GM23338 (cell line): ENCODE results near the gene DZIP1. TPM values are rescaled to one million over a fixed set of nuclear protein-coding genes. Genes with fewer than 3 reads are reported as not detected.

Experiments
- ATAC-seq: fragments of 200-7000 bp; cut with Tn5 transposase; 3 replicates; pipeline ENCODE4 v1.9.1; 2020
- DNase-seq: peaks from one replicate; pipeline ENCODE4 v3.0.0-alpha.2; 2015; ENCODE audit warnings: low spot score
- H2AFZ ChIP-seq: fragments of 200-600 bp; sonication (generic); 2 replicates; pipeline ENCODE4 v1.8.0; 2016; ENCODE audit warnings: antibody characterized with exemption, mild to moderate bottlenecking, moderate library complexity
- H3F3A ChIP-seq: fragments of 200-600 bp; sonication (generic); replicated peaks from 2 replicates; pipeline ENCODE4 v1.8.0; 2017; ENCODE audit warnings: antibody characterized with exemption, mixed run types, low read depth
- H3K27ac ChIP-seq: fragments of 200-600 bp; sonication (generic); 2 replicates; pipeline ENCODE4 v1.6.1; 2016; ENCODE audit warnings: low read depth
- H3K27me3 ChIP-seq: fragments of 200-600 bp; sonication (generic); 2 replicates; pipeline ENCODE4 v1.8.0; 2016; ENCODE audit warnings: mild to moderate bottlenecking, mixed run types, moderate library complexity; ENCODE audit not compliant: insufficient read depth
- H3K36me3 ChIP-seq: fragments of 200-600 bp; sonication (generic); 2 replicates; pipeline ENCODE4 v1.8.0; 2016; ENCODE audit warnings: mild to moderate bottlenecking; ENCODE audit not compliant: insufficient read depth
- H3K4me1 ChIP-seq: fragments of 200-600 bp; sonication (generic); 2 replicates; pipeline ENCODE4 v1.8.0; 2016; ENCODE audit warnings: mild to moderate bottlenecking, moderate library complexity; ENCODE audit not compliant: insufficient read depth
- H3K4me2 ChIP-seq: fragments of 200-600 bp; sonication (generic); 2 replicates; pipeline ENCODE4 v1.7.1; 2017; ENCODE audit warnings: mixed run types
- H3K4me3 ChIP-seq: fragments of 200-600 bp; sonication (generic); 2 replicates; pipeline ENCODE4 v1.6.1; 2016; ENCODE audit warnings: mixed run types
- H3K79me2 ChIP-seq: fragments of 200-600 bp; sonication (generic); replicated peaks from 2 replicates; pipeline ENCODE4 v1.8.0; 2017; ENCODE audit warnings: mild to moderate bottlenecking; ENCODE audit not compliant: insufficient read depth
- H3K9me2 ChIP-seq: fragments of 200-600 bp; sonication (generic); 2 replicates; pipeline ENCODE4 v1.8.0; 2017; ENCODE audit not compliant: insufficient read depth
- H4K20me1 ChIP-seq: fragments of 200-600 bp; sonication (generic); replicated peaks from 2 replicates; pipeline ENCODE4 v1.8.0; 2017; ENCODE audit warnings: mild to moderate bottlenecking; ENCODE audit not compliant: insufficient read depth
- H3K27ac Mint-ChIP-seq: 2 replicates; pipeline ENCODE4 v1.8.0; 2020; ENCODE audit warnings: inconsistent platforms, mild to moderate bottlenecking, moderate library complexity, mixed read lengths
- H3K27me3 Mint-ChIP-seq: 3 replicates; pipeline ENCODE4 v1.8.0; 2022; ENCODE audit warnings: low read depth, mild to moderate bottlenecking, moderate library complexity, mixed read lengths, inconsistent platforms; ENCODE audit not compliant: insufficient read depth, poor library complexity
- H3K36me3 Mint-ChIP-seq: 3 replicates; pipeline ENCODE4 v1.8.0; 2021; ENCODE audit warnings: low read depth, mild to moderate bottlenecking, inconsistent platforms, moderate library complexity, mixed read lengths
- H3K4me1 Mint-ChIP-seq: 3 replicates; pipeline ENCODE4 v1.8.0; 2020; ENCODE audit warnings: mild to moderate bottlenecking, inconsistent platforms, mixed read lengths
- H3K4me3 Mint-ChIP-seq: 3 replicates; pipeline ENCODE4 v1.8.0; 2021; ENCODE audit warnings: moderate library complexity, mild to moderate bottlenecking, inconsistent platforms, mixed read lengths
- H3K9me3 Mint-ChIP-seq: 3 replicates; pipeline ENCODE4 v1.8.0; 2020; ENCODE audit warnings: moderate library complexity, mild to moderate bottlenecking, inconsistent platforms, mixed read lengths
- CREB1 ChIP-seq: fragments of 250-450 bp; sonication (Bioruptor Pico); IDR thresholded peaks from 2 replicates; pipeline ENCODE4 v1.5.0; 2020; ENCODE audit warnings: low read depth, mild to moderate bottlenecking, moderate library complexity
- ETS1 ChIP-seq: IDR thresholded peaks from 2 replicates; pipeline ENCODE4 v1.6.1; 2016; ENCODE audit warnings: antibody characterized with exemption
- EZH2 ChIP-seq: fragments of 200-600 bp; sonication (generic); IDR thresholded peaks from one replicate; pipeline ENCODE4 v1.8.0; 2017; ENCODE audit warnings: antibody characterized with exemption, mild to moderate bottlenecking, low read depth; ENCODE audit not compliant: unreplicated experiment
- EZH2phosphoT487 ChIP-seq: fragments of 200-600 bp; sonication (generic); IDR thresholded peaks from one replicate; pipeline ENCODE4 v1.8.1; 2018; ENCODE audit warnings: antibody characterized with exemption; ENCODE audit not compliant: unreplicated experiment
- NANOG ChIP-seq: IDR thresholded peaks from 2 replicates; pipeline ENCODE4 v1.6.1; 2016; ENCODE audit warnings: antibody characterized with exemption, borderline replicate concordance
- POLR2AphosphoS5 ChIP-seq: IDR thresholded peaks from 2 replicates; pipeline ENCODE4 v1.6.1; 2016; ENCODE audit warnings: antibody characterized with exemption, low read depth
- REST ChIP-seq: IDR thresholded peaks from one replicate; pipeline ENCODE4 v1.6.1; 2018; ENCODE audit warnings: antibody characterized with exemption; ENCODE audit not compliant: unreplicated experiment
- STAT1 ChIP-seq: IDR thresholded peaks from one replicate; pipeline ENCODE4 v1.6.1; 2016; ENCODE audit warnings: antibody characterized with exemption; ENCODE audit not compliant: unreplicated experiment
- ZNF114 ChIP-seq: fragments of 250-450 bp; sonication (Bioruptor Pico); IDR thresholded peaks from 2 replicates; pipeline ENCODE4 v1.5.0; 2020; ENCODE audit warnings: mild to moderate bottlenecking, moderate library complexity
- ZNF331 ChIP-seq: fragments of 250-450 bp; sonication (Bioruptor Pico); IDR thresholded peaks from 2 replicates; pipeline ENCODE4 v1.5.0; 2020; ENCODE audit warnings: low read depth, mild to moderate bottlenecking, moderate library complexity
- ZNF462 ChIP-seq: fragments of 250-450 bp; sonication (Bioruptor Pico); IDR thresholded peaks from 2 replicates; pipeline ENCODE4 v1.5.0; 2020; ENCODE audit warnings: mild to moderate bottlenecking, moderate library complexity
- polyA plus RNA-seq: library from polyadenylated mRNA; unstranded; fragments of >200 nt; fragmentation: Nextera tagmentation; extraction: Ambion mirVana; gene quantifications from 2 replicates; pipeline ENCODE4 v1.2.1, GENCODE V29; 2016
- total RNA-seq: library from RNA; depleted of rRNA; stranded (reverse); fragments of >200 nt; shearing (Covaris generic); gene quantifications from 2 replicates; pipeline ENCODE4 v1.2.3, GENCODE V29; 2014

DZIP1 gene
- total and polyA plus RNA-seq, 2 experiments from 2014 or later: 10.6 to 24.2 TPM

GRCh38 chr13:95627590-95627989 lies 16.9 kb downstream of the DZIP1 start (continued):
- TF ChIP-seq ZNF462 (CRISPR knock-in tag) (no peak), NANOG (no peak), ZNF114 (CRISPR knock-in tag) (no peak), EZH2phosphoT487 (no peak)

GRCh38 chr13:95626768-95627167 lies 17.7 kb downstream of the DZIP1 start:
- no peak overlapping the region for H3K4me2 ChIP-seq
- no peak overlapping the region for H2AFZ ChIP-seq
- peaks cover 62% of the 10 kb centered on the region for H3K36me3 Mint-ChIP-seq
- no peaks in the 10 kb centered on the region for H3K27me3 ChIP-seq
- no peak overlapping the region for H3K4me3 ChIP-seq
- no peaks in the 10 kb centered on the region for H3K79me2 ChIP-seq
- peaks cover 2% of the 10 kb centered on the region for H3K27me3 Mint-ChIP-seq
- H3K27ac ChIP-seq: no peak overlapping the region
- H3F3A ChIP-seq: no peaks in the 10 kb centered on the region
- H3K4me3 Mint-ChIP-seq: no peak overlapping the region
- H3K4me1 Mint-ChIP-seq: peaks cover 5% of the 10 kb centered on the region; the same call in 1 of the 3 replicates
- H3K9me2 ChIP-seq: no peaks in the 10 kb centered on the region
- H4K20me1 ChIP-seq: no peaks in the 10 kb centered on the region
- no peaks in the 10 kb centered on the region for H3K4me1 ChIP-seq
- H3K36me3 ChIP-seq: peaks cover 15% of the 10 kb centered on the region; the same call in 1 of the 2 replicates
- H3K9me3 Mint-ChIP-seq: no peaks in the 10 kb centered on the region
- no peak overlapping the region for H3K27ac Mint-ChIP-seq
- no peak for DNase-seq
- no peak for ATAC-seq
- TF ChIP-seq ETS1: no peak
- TF ChIP-seq CREB1: no peak
- no peak for TF ChIP-seq NANOG
- no peak for TF ChIP-seq ZNF331
- no peak for TF ChIP-seq STAT1
- TF ChIP-seq EZH2: no peak
- TF ChIP-seq REST: no peak
- TF ChIP-seq POLR2AphosphoS5: no peak
- no peak for TF ChIP-seq EZH2phosphoT487
